ENCODE measurements around the gene ATXN7.

The ATXN7 gene

GRCh38 chr3:63909431-63909830 lies 45.8 kb downstream of the ATXN7 start:
- DNase-seq, result no peak

- DNase-seq, result no peak
These were observed 46.3 kb downstream of the ATXN7 start for GRCh38 chr3:63910001-63910400.

GRCh38 chr3:63910891-63911290 lies 47.2 kb downstream of the ATXN7 start:
- no peak for DNase-seq

- DNase-seq, result no peak
These were observed 47.8 kb downstream of the ATXN7 start for GRCh38 chr3:63911509-63911872.

GRCh38 chr3:63911873-63912767 lies 48.5 kb downstream of the ATXN7 start, which contains the start of gene SCAANT1:
TSS of gene SCAANT1 (minus strand) at chr3:63912383.
- DNase-seq, result peak; percentile 72

- peak; percentile 40 for DNase-seq
These were observed 49.3 kb downstream of the ATXN7 start for GRCh38 chr3:63912768-63913588.

GRCh38 chr3:63914312-63914711 lies 50.6 kb downstream of the ATXN7 start:
- DNase-seq, result no peak

GRCh38 chr3:63918321-63918720 lies 54.7 kb downstream of the ATXN7 start:
- no peak for DNase-seq

- no peak for DNase-seq
These were observed 56.3 kb downstream of the ATXN7 start for GRCh38 chr3:63920001-63920400.

GRCh38 chr3:63921741-63922482 lies 58.2 kb downstream of the ATXN7 start:
- DNase-seq, result no peak

- DNase-seq, result no peak
These were observed 59.0 kb downstream of the ATXN7 start for GRCh38 chr3:63922491-63923199.

- no peak for DNase-seq
These were observed 62.6 kb downstream of the ATXN7 start for GRCh38 chr3:63926309-63926708.

GRCh38 chr3:63927422-63928280 lies 64.0 kb downstream of the ATXN7 start:
- no peak for DNase-seq

GRCh38 chr3:63931290-63931689 lies 67.6 kb downstream of the ATXN7 start:
- no peak for DNase-seq

- no peak for DNase-seq
These were observed 69.0 kb downstream of the ATXN7 start for GRCh38 chr3:63932509-63933212.

GRCh38 chr3:63933459-63933858 lies 69.8 kb downstream of the ATXN7 start:
- DNase-seq, result no peak

GRCh38 chr3:63934041-63934866 lies 70.6 kb downstream of the ATXN7 start:
- DNase-seq, result no peak

- DNase-seq, result no peak
These were observed 73.3 kb downstream of the ATXN7 start for GRCh38 chr3:63936925-63937324.

GRCh38 chr3:63937661-63938651 lies 74.3 kb downstream of the ATXN7 start:
- DNase-seq, result no peak

All from NCI-H510A (cell line).